H1 (cell line): ENCODE measurements around the gene CREB3. TPM values are rescaled to one million over a fixed set of nuclear protein-coding genes. Genes with fewer than 3 reads are reported as not detected.

ENCODE experiments used
- CTCF ChIA-PET: fragments of 300-600 bp; sonication (Branson Sonifier 250); formaldehyde crosslinking; loops from one replicate; lab custom pipeline; 2021; ENCODE audit not compliant: partially characterized antibody; lab: Charles Lee
- POLR2A ChIA-PET: fragments of 300-600 bp; sonication (Branson Sonifier 250); formaldehyde crosslinking; loops from one replicate; lab custom pipeline; 2021; ENCODE audit warnings: inconsistent platforms; ENCODE audit not compliant: partially characterized antibody; lab: Charles Lee
- DNase-seq, 2 experiments: peaks; one replicate each; pipeline versions ENCODE4 v3.0.0 to v3.0.0-alpha.2; 2010 to 2022; ENCODE audit warnings: low spot score in 2 of 2, low read depth in 1 of 2, mixed read lengths in 1 of 2
- FAIRE-seq: peaks from 2 replicates; lab custom pipeline; 2011; peaks lifted over from hg19 to GRCh38; lab: Jason Lieb, UNC
- H2AFZ ChIP-seq: 2 replicates; pipeline ENCODE4 v1.8.1; 2012; ENCODE audit warnings: low read length, inconsistent platforms
- H2AK5ac ChIP-seq: 2 replicates; pipeline ENCODE4 v1.6.1; 2013; ENCODE audit warnings: low read depth, low read length
- H2BK120ac ChIP-seq: replicated peaks from 2 replicates; pipeline ENCODE3; 2013; ENCODE audit warnings: low read depth, low read length, inconsistent platforms
- H2BK12ac ChIP-seq: 2 replicates; pipeline ENCODE4 v1.6.1; 2013; ENCODE audit warnings: low read depth, low read length
- H2BK15ac ChIP-seq: 2 replicates; pipeline ENCODE4 v1.6.1; 2013; ENCODE audit warnings: low read length
- H2BK20ac ChIP-seq: 2 replicates; pipeline ENCODE4 v1.6.1; 2013; ENCODE audit warnings: low read length
- H2BK5ac ChIP-seq: 2 replicates; pipeline ENCODE4 v1.6.1; 2013; ENCODE audit warnings: low read depth, low read length
- H3K14ac ChIP-seq: 2 replicates; pipeline ENCODE4 v1.6.1; 2013; ENCODE audit warnings: inconsistent platforms; ENCODE audit not compliant: insufficient read length
- H3K18ac ChIP-seq: 2 replicates; pipeline ENCODE4 v1.6.1; 2013; ENCODE audit warnings: low read length; ENCODE audit errors: extremely low read depth
- H3K23ac ChIP-seq: 2 replicates; pipeline ENCODE4 v1.6.1; 2013; ENCODE audit warnings: inconsistent platforms; ENCODE audit not compliant: insufficient read length
- H3K23me2 ChIP-seq: 2 replicates; pipeline ENCODE4 v1.6.1; 2013; ENCODE audit warnings: low read depth, low read length
- H3K27ac ChIP-seq: 2 replicates; pipeline ENCODE4 v1.6.1; 2011; ENCODE audit warnings: low read depth, low read length, inconsistent platforms
- H3K27me3 ChIP-seq, 4 experiments: replicated peaks in 1 of 4; 1 replicate in 1 of 4; 2 replicates in 3 of 4; pipeline versions ENCODE4 v1.6.1 to v1.8.1; 2011 to 2013; ENCODE audit warnings: low read length in 3 of 4, mild to moderate bottlenecking in 3 of 4, inconsistent platforms in 2 of 4, mixed read lengths in 2 of 4, moderate library complexity in 1 of 4; ENCODE audit not compliant: control insufficient read depth in 3 of 4, insufficient read depth in 3 of 4; ENCODE audit errors: extremely low read depth in 1 of 4
- H3K36me3 ChIP-seq, 4 experiments: 2 replicates each; pipeline versions ENCODE4 v1.6.1 to v1.8.1; 2011 to 2013; ENCODE audit warnings: mild to moderate bottlenecking in 4 of 4, low read length in 3 of 4, moderate library complexity in 2 of 4, control low read depth in 1 of 4, inconsistent platforms in 1 of 4; ENCODE audit not compliant: insufficient read depth in 4 of 4, control insufficient read depth in 2 of 4
- H3K4ac ChIP-seq: replicated peaks from 2 replicates; pipeline ENCODE3; 2013; ENCODE audit warnings: low read length, low read depth, mixed read lengths, inconsistent platforms; ENCODE audit not compliant: insufficient read length
- H3K4me1 ChIP-seq, 4 experiments: replicated peaks in 1 of 4; 1 replicate in 1 of 4; 2 replicates in 3 of 4; pipeline versions ENCODE4 v1.6.1 to v1.8.1; 2011 to 2013; ENCODE audit warnings: low read length in 3 of 4, inconsistent platforms in 2 of 4, mixed read lengths in 1 of 4; ENCODE audit not compliant: insufficient read depth in 4 of 4, control insufficient read depth in 3 of 4
- H3K4me2 ChIP-seq, 2 experiments: 2 replicates each; pipeline versions ENCODE4 v1.6.1 to v1.8.1; 2011 to 2013; ENCODE audit warnings: low read depth in 2 of 2, low read length in 2 of 2, control low read depth in 1 of 2, inconsistent platforms in 1 of 2, mild to moderate bottlenecking in 1 of 2; ENCODE audit not compliant: insufficient read depth in 1 of 2
- H3K4me3 ChIP-seq, 4 experiments: fragments of 200-600, 300-600 bp in 1 of 4; sonication (generic), shearing (Covaris generic), sonication (Bioruptor Twin) in 1 of 4; 2 replicates each; pipeline versions ENCODE4 v1.5.1 to v1.8.1; 2011 to 2016; ENCODE audit warnings: low read length in 4 of 4, low read depth in 3 of 4, control low read depth in 2 of 4, inconsistent platforms in 2 of 4, mild to moderate bottlenecking in 2 of 4, mixed read lengths in 1 of 4, moderate library complexity in 1 of 4; ENCODE audit not compliant: insufficient read depth in 2 of 4; ENCODE audit errors: extremely low read depth in 1 of 4
- H3K56ac ChIP-seq: replicated peaks from 2 replicates; pipeline ENCODE3; 2013; ENCODE audit warnings: low read depth, mild to moderate bottlenecking, mixed read lengths, low read length, inconsistent platforms; ENCODE audit not compliant: insufficient read length
- H3K79me1 ChIP-seq: 2 replicates; pipeline ENCODE4 v1.6.1; 2013; ENCODE audit warnings: low read depth, low read length, control low read depth
- H3K79me2 ChIP-seq, 2 experiments: 2 replicates each; pipeline versions ENCODE4 v1.6.1 to v1.8.1; 2012 to 2013; ENCODE audit warnings: low read length in 2 of 2, mild to moderate bottlenecking in 2 of 2, inconsistent platforms in 1 of 2; ENCODE audit not compliant: insufficient read depth in 2 of 2, control insufficient read depth in 1 of 2
- H3K9ac ChIP-seq, 4 experiments: replicated peaks in 1 of 4; 1 replicate in 1 of 4; 2 replicates in 3 of 4; pipeline versions ENCODE4 v1.6.1 to v1.8.1; 2011 to 2013; ENCODE audit warnings: low read depth in 3 of 4, low read length in 3 of 4, control low read depth in 2 of 4, mild to moderate bottlenecking in 2 of 4, moderate library complexity in 2 of 4, inconsistent platforms in 1 of 4; ENCODE audit errors: extremely low read depth in 1 of 4
- H3K9me3 ChIP-seq, 2 experiments: 2 replicates each; pipeline versions ENCODE4 v1.6.1 to v1.8.1; 2012 to 2013; ENCODE audit warnings: mild to moderate bottlenecking in 2 of 2, moderate library complexity in 2 of 2, control low read depth in 1 of 2, inconsistent platforms in 1 of 2, low read depth in 1 of 2, low read length in 1 of 2, mixed read lengths in 1 of 2; ENCODE audit not compliant: insufficient read depth in 2 of 2
- H4K20me1 ChIP-seq, 2 experiments: replicated peaks in 1 of 2; 2 replicates each; pipeline versions ENCODE3 to v1.8.1; 2011 to 2013; ENCODE audit warnings: inconsistent platforms in 2 of 2, low read length in 2 of 2, mild to moderate bottlenecking in 1 of 2; ENCODE audit not compliant: insufficient read depth in 2 of 2, control insufficient read depth in 1 of 2
- H4K5ac ChIP-seq: 2 replicates; pipeline ENCODE4 v1.6.1; 2013; ENCODE audit warnings: low read length, low read depth, mixed read lengths, inconsistent platforms; ENCODE audit not compliant: insufficient read length
- H4K8ac ChIP-seq: 2 replicates; pipeline ENCODE4 v1.8.0; 2013; ENCODE audit warnings: mild to moderate bottlenecking, moderate library complexity, low read length, inconsistent platforms; ENCODE audit not compliant: insufficient read depth; ENCODE audit errors: extremely low read depth
- H4K91ac ChIP-seq: replicated peaks from 2 replicates; pipeline ENCODE3; 2013; ENCODE audit warnings: low read length, mixed read lengths, inconsistent platforms; ENCODE audit not compliant: insufficient read length
- BRCA1 ChIP-seq: IDR thresholded peaks from 2 replicates; pipeline ENCODE4 v1.6.1; 2012; ENCODE audit warnings: low read depth, low read length, improper control_type of control experiment
- CBX5 ChIP-seq: fragments of 300-800, 300-1000 bp; sonication (generic); IDR thresholded peaks from 2 replicates; pipeline ENCODE4 v1.7.1; 2016; ENCODE audit warnings: antibody characterized with exemption, low read length, low read depth
- CEBPB ChIP-seq: IDR thresholded peaks from 2 replicates; pipeline ENCODE4 v1.6.1; 2012; ENCODE audit warnings: low read depth, low read length
- CHD1 ChIP-seq: IDR thresholded peaks from 2 replicates; pipeline ENCODE4 v1.6.1; 2012; ENCODE audit warnings: low read depth, low read length, improper control_type of control experiment
- CTBP2 ChIP-seq: IDR thresholded peaks from 2 replicates; pipeline ENCODE4 v1.7.0; 2011; ENCODE audit warnings: borderline replicate concordance, mild to moderate bottlenecking, moderate library complexity, mixed read lengths, low read length; ENCODE audit not compliant: insufficient read depth, insufficient read length
- EGR1 ChIP-seq: IDR thresholded peaks from 2 replicates; pipeline ENCODE4 v1.6.1; 2011; ENCODE audit warnings: low read depth, low read length, borderline replicate concordance
- FOSL1 ChIP-seq: IDR thresholded peaks from 2 replicates; pipeline ENCODE4 v1.6.1; 2011; ENCODE audit warnings: mild to moderate bottlenecking, low read depth, low read length, moderate library complexity; ENCODE audit not compliant: insufficient read depth
- GABPA ChIP-seq: IDR thresholded peaks from 2 replicates; pipeline ENCODE4 v1.6.1; 2011; ENCODE audit warnings: mild to moderate bottlenecking, low read length, moderate library complexity, borderline replicate concordance; ENCODE audit not compliant: insufficient read depth
- GTF2F1 ChIP-seq: IDR thresholded peaks from 2 replicates; pipeline ENCODE4 v1.6.1; 2012; ENCODE audit warnings: low read depth, low read length, improper control_type of control experiment, borderline replicate concordance
- JUND ChIP-seq: IDR thresholded peaks from 2 replicates; pipeline ENCODE4 v1.6.1; 2011; ENCODE audit warnings: mild to moderate bottlenecking, improper control_type of control experiment, low read length
- POU5F1 ChIP-seq: IDR thresholded peaks from 2 replicates; pipeline ENCODE4 v1.6.1; 2011; ENCODE audit warnings: low read depth, mild to moderate bottlenecking, low read length, moderate library complexity
- RFX5 ChIP-seq: IDR thresholded peaks from 2 replicates; pipeline ENCODE4 v1.6.1; 2011; ENCODE audit warnings: low read depth, low read length, improper control_type of control experiment, borderline replicate concordance
- SRF ChIP-seq: IDR thresholded peaks from 2 replicates; pipeline ENCODE4 v1.6.1; 2011; ENCODE audit warnings: mild to moderate bottlenecking, low read depth, low read length, moderate library complexity
- TAF1 ChIP-seq: IDR thresholded peaks from 2 replicates; pipeline ENCODE4 v1.6.1; 2011; ENCODE audit warnings: mild to moderate bottlenecking, low read depth, low read length
- TCF12 ChIP-seq: IDR thresholded peaks from 2 replicates; pipeline ENCODE4 v1.6.1; 2011; ENCODE audit warnings: low read depth, mild to moderate bottlenecking, low read length
- TEAD4 ChIP-seq: IDR thresholded peaks from 2 replicates; pipeline ENCODE4 v1.6.1; 2012; ENCODE audit warnings: low read depth, low read length, inconsistent platforms, mixed read lengths
- WGBS, 2 experiments: shearing (Covaris generic) in 1 of 2; methylation state at CpG; one replicate each; pipeline versions ENCODE4 v1.1.6 to v1.1.7; 2013 to 2015; ENCODE audit warnings: low lambda C conversion rate in 2 of 2, mixed read lengths in 2 of 2, inconsistent platforms in 1 of 2, low coverage in 1 of 2, missing lambda C conversion rate in 1 of 2; ENCODE audit not compliant: insufficient replicate concordance in 2 of 2, insufficient coverage in 1 of 2, insufficient read length in 1 of 2; ENCODE audit errors: extremely low coverage in 1 of 2, missing lambda C conversion rate in 1 of 2; 5-methylcytosine and 5-hydroxymethylcytosine counted together
- polyA plus RNA-seq, 7 experiments: library from polyadenylated mRNA; depleted of rRNA in 3 of 7; stranded (reverse) in 5 of 7; unstranded in 2 of 7; fragments of >200 nt in 5 of 7; fragments of 200-250 nt in 2 of 7; gene quantifications; 1 replicate in 5 of 7; 2 replicates in 1 of 7; 4 replicates in 1 of 7; pipeline versions ENCODE4 v1.2.1 to v1.2.3, GENCODE V29; 2011 to 2013; ENCODE audit warnings: missing spikeins in 2 of 7, mixed read lengths in 2 of 7
- total RNA-seq: library from RNA; stranded (reverse); fragmentation: NEBNext Ultra II Directional; extraction: Animal tissue kit (Norgen Biotek cat#: 25700); gene quantifications from 2 replicates; pipeline ENCODE4 v1.2.1, GENCODE V29; 2021

The CREB3 gene
- total and polyA plus RNA-seq, 2 of the 8 experiments (the other 6 are each of a cell fraction or from before 2014, with no cell fraction given): 24.4 to 25.7 TPM

GRCh38 chr9:35708146-35708545, 24.3 kb upstream of the CREB3 start:
- Histone ChIP-seq H3K27me3 (no peaks in the 10 kb centered on the region), H3K79me2 (no peaks in the 10 kb centered on the region), H2BK20ac (no peak overlapping the region), H2BK15ac (no peak overlapping the region), H4K20me1 (peaks cover 0 to 8% of the 10 kb centered on the region in 2 experiments), H4K91ac (no peak overlapping the region), H2BK120ac (no peak overlapping the region), H3K4me3 (no peak overlapping the region), H3K23me2 (no peaks in the 10 kb centered on the region), H3K4me2 (no peak overlapping the region), H3K9me3 (no peaks in the 10 kb centered on the region), H4K8ac (no peak overlapping the region), H3K14ac (no peak overlapping the region), H2BK12ac (no peak overlapping the region), H2AK5ac (no peak overlapping the region), H2AFZ (no peak overlapping the region), H3K79me1 (no peaks in the 10 kb centered on the region), H2BK5ac (no peak overlapping the region), H3K18ac (no peak overlapping the region), H3K23ac (no peak overlapping the region), H3K4me1 (no peaks in the 10 kb centered on the region), H4K5ac (no peak overlapping the region), H3K27ac (no peak overlapping the region), H3K9ac (no peak overlapping the region; a peak in 1 of 7 replicates), H3K36me3 (peaks cover 32 to 89% (median 71%) of the 10 kb centered on the region in 4 experiments), H3K4ac (no peak overlapping the region), H3K56ac (no peak overlapping the region)
- DNase-seq (no peak), FAIRE-seq (no peak)
- ChIA-PET CTCF (interaction anchor here (0.7 to 13.1 kb wide), 7 partner anchors 9 to 62 kb away, joined by 3 to 199 read pairs (median 4); partner anchors contain the start of genes ARHGEF39 and TPM2), POLR2A (interaction anchor here (0.6 to 4.1 kb wide), 3 partner anchors 19 to 61 kb away, joined by 3 to 19 read pairs (median 3); no protein-coding TSS in a partner anchor)
- TF ChIP-seq GABPA (no peak), SRF (no peak), CTBP2 (no peak), TEAD4 (no peak), TAF1 (no peak), GTF2F1 (no peak), FOSL1 (no peak), RFX5 (no peak), BRCA1 (no peak), CHD1 (no peak), CEBPB (no peak), JUND (no peak), POU5F1 (no peak), EGR1 (no peak), CBX5 (no peak), TCF12 (no peak)
- 96% methylated on average over 4 of the region's 4 CpGs; no CpG with 5 or more reads in 1 of the 2 experiments for WGBS, 2 experiments
